Heart left ventricle (tissue), 13 donors: ENCODE measurements around the gene CYP46A1.

Source experiments
- POLR2A ChIP-seq, 2 donors: fragments of 450-650 bp; IDR thresholded peaks; one replicate each; pipeline ENCODE4 v1.6.1; 2017; ENCODE audit warnings: antibody characterized with exemption in 2 of 2, mild to moderate bottlenecking in 2 of 2, moderate library complexity in 2 of 2
- TF ChIP-seq, protein P1 (sequence below), 12 donors: fragments of 200-600 bp; sonication (generic) in 4 of 12; IDR thresholded peaks; one replicate each; pipeline versions ENCODE4 v1.5.0 to v1.8.0; 2018 to 2022; ENCODE audit warnings: antibody characterized with exemption in 12 of 12, mild to moderate bottlenecking in 5 of 12
- donor health status: ischemic (EF 13 %, LVEDD 7.1; RV severe dilation, severe dysfunction).
- donor health status: DM: no; HTN: yes; CAD: no.
- donor health status: DM: no; HTN: no; CAD: no.
- donor health status: ischemic (EF 25% LVEDD 6.9; RV normal size, moderate dysfunction).
- donor health status: ischemic (EF 25% LVEDD 5.7; RV mildly dilated, moderate dysfunction).
- donor health status: ischemic (EF 35%, LVEDD 5.7; RV mildly dilated, moderate dysfunction).
- donor health status: nonischemic (EF 11% LVEDD 7.7; RV severe dilation, severe dysfunction).
- donor health status: DM: yes; HTN: yes; CAD: no.
- donor health status: PGD.
- donor health status: ischemic (EF 29% LVEDD 5.4; RV normal size, mild dysfunction).
- donor health status: nonischemic (EF 23%, LVEDD 6.1; RV moderate dilation, normal function).

DNA sequence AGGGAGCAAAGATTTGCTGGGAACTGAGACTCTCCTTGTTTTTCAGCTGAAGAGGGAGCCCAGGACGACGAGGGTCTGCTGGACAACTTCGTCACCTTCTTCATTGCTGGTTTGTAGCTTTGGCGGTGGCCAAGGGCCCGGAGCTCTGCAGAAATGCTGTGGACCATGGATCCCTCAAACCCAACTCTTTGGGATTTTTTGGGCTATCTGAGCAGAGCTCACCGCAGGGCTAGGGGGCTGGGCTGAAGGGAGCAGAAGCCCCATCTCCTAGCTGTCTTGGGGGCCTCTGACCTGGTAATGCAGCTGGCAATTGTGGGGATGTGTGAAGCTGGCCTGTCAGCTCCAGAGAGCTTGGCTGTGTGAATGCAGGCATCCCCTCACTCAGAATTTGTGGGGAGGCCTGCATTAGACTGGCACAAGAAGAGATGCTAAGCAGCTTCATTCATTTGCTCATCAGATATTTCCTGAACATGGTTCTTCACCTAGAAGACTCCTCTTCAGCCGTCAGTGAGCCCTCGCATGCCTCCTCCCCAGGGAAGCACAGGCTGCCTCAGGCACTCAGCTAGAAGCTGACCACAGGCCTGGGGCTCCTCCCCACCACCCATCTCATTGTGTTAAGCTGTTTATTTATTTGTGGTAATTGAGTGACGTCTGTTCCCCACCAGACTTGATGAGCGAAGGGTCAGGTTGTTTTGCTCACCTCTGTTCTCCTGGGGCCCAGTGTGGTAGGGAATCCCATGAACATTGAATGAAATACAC is 32.2 kb downstream of the CYP46A1 start:
- TF ChIP-seq, protein P1, sequence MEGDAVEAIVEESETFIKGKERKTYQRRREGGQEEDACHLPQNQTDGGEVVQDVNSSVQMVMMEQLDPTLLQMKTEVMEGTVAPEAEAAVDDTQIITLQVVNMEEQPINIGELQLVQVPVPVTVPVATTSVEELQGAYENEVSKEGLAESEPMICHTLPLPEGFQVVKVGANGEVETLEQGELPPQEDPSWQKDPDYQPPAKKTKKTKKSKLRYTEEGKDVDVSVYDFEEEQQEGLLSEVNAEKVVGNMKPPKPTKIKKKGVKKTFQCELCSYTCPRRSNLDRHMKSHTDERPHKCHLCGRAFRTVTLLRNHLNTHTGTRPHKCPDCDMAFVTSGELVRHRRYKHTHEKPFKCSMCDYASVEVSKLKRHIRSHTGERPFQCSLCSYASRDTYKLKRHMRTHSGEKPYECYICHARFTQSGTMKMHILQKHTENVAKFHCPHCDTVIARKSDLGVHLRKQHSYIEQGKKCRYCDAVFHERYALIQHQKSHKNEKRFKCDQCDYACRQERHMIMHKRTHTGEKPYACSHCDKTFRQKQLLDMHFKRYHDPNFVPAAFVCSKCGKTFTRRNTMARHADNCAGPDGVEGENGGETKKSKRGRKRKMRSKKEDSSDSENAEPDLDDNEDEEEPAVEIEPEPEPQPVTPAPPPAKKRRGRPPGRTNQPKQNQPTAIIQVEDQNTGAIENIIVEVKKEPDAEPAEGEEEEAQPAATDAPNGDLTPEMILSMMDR (IDR thresholded peaks at IDR 0.05), result no peak
- no peak for TF ChIP-seq POLR2A (IDR thresholded peaks at IDR 0.05)
